ENCODE results near the gene MUCL3. TPM values are rescaled to one million over a fixed set of nuclear protein-coding genes. Genes with fewer than 3 reads are reported as not detected.

The MUCL3 gene
- total RNA-seq, 1 experiment from 2014 or later, result 0.15 TPM

DNA sequence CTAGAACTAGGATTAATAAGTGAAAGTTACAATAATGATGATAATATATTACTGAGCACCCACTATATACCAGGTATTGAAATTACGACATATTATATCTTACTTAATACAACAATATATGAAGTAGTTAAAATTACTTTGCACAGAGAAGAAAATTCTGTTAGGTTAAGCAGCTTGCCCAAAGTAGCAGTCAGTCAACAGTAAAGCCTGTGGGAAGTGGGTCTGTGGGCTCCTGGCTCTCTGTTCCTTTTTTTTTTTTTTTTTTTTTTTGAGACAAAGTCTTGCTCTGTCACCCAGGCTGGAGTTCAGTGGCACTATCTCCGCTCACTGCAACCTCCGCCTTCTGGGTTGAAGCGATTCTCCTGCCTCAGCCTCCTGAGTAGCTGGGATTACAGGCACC lies 37.5 kb upstream of the MUCL3 start:
- CTCF ChIA-PET, result no interaction called here
- Histone ChIP-seq H3K79me2 (ENCODE audit: insufficient read depth, low read length) (peaks cover 2% of the 10 kb centered on the region), H3K9ac (ENCODE audit: low read length) (no peak overlapping the region), H2AFZ (ENCODE audit: low read depth, low read length, poor library complexity, severe bottlenecking) (no peak overlapping the region), H3K27ac (ENCODE audit: low read depth, low read length) (no peak overlapping the region), H3K36me3 (ENCODE audit: control insufficient read depth in 1 of 2, insufficient read depth in 2 of 2, low read length in 2 of 2) (peaks cover 4 to 10% of the 10 kb centered on the region in 2 experiments; a peak in 2 of 4 replicates), H3K4me1 (ENCODE audit: control insufficient read depth in 1 of 2, insufficient read depth in 2 of 2, low read length in 2 of 2) (peaks cover 3 to 8% of the 10 kb centered on the region in 2 experiments; a peak in 3 of 4 replicates), H4K20me1 (ENCODE audit: insufficient read depth) (no peaks in the 10 kb centered on the region), H3K4me2 (ENCODE audit: low read length) (no peak overlapping the region), H3K9me3 (ENCODE audit: control insufficient read depth in 1 of 2, insufficient read depth in 1 of 2, low read depth in 1 of 2, low read length in 2 of 2) (no peaks in the 10 kb centered on the region), H3K27me3 (ENCODE audit: insufficient read depth, low read length) (no peaks in the 10 kb centered on the region), H3K4me3 (replicated peaks in 1 of 2; ENCODE audit: low read depth in 1 of 2, low read length in 2 of 2) (no peak overlapping the region), H3K9me2 (ENCODE audit: insufficient read depth) (no peaks in the 10 kb centered on the region)
- POLR2A ChIA-PET, result no interaction called here
- intact Hi-C loops (cut with micrococcal nuclease), result no loop called here
- no peak for DNase-seq (ENCODE audit: low read depth, low spot score)
- RAD21 ChIA-PET (ENCODE audit: low non-redundant PET in 1 of 2, low total read pairs in 2 of 2, uncharacterized antibody in 2 of 2, unreplicated experiment in 2 of 2), result no interaction called here
- ATAC-seq, result no peak
- BruUV-seq (replicated peaks), result no TSS peak
- TF ChIP-seq, protein P1, sequence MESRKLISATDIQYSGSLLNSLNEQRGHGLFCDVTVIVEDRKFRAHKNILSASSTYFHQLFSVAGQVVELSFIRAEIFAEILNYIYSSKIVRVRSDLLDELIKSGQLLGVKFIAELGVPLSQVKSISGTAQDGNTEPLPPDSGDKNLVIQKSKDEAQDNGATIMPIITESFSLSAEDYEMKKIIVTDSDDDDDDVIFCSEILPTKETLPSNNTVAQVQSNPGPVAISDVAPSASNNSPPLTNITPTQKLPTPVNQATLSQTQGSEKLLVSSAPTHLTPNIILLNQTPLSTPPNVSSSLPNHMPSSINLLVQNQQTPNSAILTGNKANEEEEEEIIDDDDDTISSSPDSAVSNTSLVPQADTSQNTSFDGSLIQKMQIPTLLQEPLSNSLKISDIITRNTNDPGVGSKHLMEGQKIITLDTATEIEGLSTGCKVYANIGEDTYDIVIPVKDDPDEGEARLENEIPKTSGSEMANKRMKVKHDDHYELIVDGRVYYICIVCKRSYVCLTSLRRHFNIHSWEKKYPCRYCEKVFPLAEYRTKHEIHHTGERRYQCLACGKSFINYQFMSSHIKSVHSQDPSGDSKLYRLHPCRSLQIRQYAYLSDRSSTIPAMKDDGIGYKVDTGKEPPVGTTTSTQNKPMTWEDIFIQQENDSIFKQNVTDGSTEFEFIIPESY (IDR thresholded peaks at IDR 0.05; ENCODE audit: extremely low read depth, insufficient replicate concordance, low read length), result no peak
- TF ChIP-seq CEBPB (IDR thresholded peaks at IDR 0.05; ENCODE audit: low read depth) (no peak), EZH2phosphoT487 (IDR thresholded peaks at IDR 0.05; ENCODE audit: borderline replicate concordance) (no peak), JUND (IDR thresholded peaks at IDR 0.05) (no peak), POLR2A (IDR thresholded peaks at IDR 0.05; ENCODE audit: borderline replicate concordance, extremely low read depth, insufficient read depth, insufficient read length) (no peak), CBX3 (IDR thresholded peaks at IDR 0.05; ENCODE audit: low read depth) (no peak), SIN3A (IDR thresholded peaks at IDR 0.05; ENCODE audit: low read depth) (no peak), YY1 (IDR thresholded peaks at IDR 0.05; ENCODE audit: extremely low read depth, insufficient replicate concordance, low read depth, low read length) (no peak), ZFX (IDR thresholded peaks at IDR 0.05) (no peak)
- TF ChIP-seq, protein P2, sequence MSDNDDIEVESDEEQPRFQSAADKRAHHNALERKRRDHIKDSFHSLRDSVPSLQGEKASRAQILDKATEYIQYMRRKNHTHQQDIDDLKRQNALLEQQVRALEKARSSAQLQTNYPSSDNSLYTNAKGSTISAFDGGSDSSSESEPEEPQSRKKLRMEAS (IDR thresholded peaks at IDR 0.05), result no peak
- TF ChIP-seq, protein P3, sequence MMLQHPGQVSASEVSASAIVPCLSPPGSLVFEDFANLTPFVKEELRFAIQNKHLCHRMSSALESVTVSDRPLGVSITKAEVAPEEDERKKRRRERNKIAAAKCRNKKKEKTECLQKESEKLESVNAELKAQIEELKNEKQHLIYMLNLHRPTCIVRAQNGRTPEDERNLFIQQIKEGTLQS (IDR thresholded peaks at IDR 0.05), result no peak
- TF ChIP-seq, protein P4, sequence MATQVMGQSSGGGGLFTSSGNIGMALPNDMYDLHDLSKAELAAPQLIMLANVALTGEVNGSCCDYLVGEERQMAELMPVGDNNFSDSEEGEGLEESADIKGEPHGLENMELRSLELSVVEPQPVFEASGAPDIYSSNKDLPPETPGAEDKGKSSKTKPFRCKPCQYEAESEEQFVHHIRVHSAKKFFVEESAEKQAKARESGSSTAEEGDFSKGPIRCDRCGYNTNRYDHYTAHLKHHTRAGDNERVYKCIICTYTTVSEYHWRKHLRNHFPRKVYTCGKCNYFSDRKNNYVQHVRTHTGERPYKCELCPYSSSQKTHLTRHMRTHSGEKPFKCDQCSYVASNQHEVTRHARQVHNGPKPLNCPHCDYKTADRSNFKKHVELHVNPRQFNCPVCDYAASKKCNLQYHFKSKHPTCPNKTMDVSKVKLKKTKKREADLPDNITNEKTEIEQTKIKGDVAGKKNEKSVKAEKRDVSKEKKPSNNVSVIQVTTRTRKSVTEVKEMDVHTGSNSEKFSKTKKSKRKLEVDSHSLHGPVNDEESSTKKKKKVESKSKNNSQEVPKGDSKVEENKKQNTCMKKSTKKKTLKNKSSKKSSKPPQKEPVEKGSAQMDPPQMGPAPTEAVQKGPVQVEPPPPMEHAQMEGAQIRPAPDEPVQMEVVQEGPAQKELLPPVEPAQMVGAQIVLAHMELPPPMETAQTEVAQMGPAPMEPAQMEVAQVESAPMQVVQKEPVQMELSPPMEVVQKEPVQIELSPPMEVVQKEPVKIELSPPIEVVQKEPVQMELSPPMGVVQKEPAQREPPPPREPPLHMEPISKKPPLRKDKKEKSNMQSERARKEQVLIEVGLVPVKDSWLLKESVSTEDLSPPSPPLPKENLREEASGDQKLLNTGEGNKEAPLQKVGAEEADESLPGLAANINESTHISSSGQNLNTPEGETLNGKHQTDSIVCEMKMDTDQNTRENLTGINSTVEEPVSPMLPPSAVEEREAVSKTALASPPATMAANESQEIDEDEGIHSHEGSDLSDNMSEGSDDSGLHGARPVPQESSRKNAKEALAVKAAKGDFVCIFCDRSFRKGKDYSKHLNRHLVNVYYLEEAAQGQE (IDR thresholded peaks at IDR 0.05; ENCODE audit: low read depth), result no peak
- TF ChIP-seq, protein P5, sequence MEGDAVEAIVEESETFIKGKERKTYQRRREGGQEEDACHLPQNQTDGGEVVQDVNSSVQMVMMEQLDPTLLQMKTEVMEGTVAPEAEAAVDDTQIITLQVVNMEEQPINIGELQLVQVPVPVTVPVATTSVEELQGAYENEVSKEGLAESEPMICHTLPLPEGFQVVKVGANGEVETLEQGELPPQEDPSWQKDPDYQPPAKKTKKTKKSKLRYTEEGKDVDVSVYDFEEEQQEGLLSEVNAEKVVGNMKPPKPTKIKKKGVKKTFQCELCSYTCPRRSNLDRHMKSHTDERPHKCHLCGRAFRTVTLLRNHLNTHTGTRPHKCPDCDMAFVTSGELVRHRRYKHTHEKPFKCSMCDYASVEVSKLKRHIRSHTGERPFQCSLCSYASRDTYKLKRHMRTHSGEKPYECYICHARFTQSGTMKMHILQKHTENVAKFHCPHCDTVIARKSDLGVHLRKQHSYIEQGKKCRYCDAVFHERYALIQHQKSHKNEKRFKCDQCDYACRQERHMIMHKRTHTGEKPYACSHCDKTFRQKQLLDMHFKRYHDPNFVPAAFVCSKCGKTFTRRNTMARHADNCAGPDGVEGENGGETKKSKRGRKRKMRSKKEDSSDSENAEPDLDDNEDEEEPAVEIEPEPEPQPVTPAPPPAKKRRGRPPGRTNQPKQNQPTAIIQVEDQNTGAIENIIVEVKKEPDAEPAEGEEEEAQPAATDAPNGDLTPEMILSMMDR (IDR thresholded peaks at IDR 0.05 in 2 of 3, conservative IDR thresholded peaks at IDR 0.05 in 1 of 3; ENCODE audit: borderline replicate concordance in 1 of 3, insufficient read depth in 1 of 3, low read depth in 2 of 3, low read length in 2 of 3), result no peak
